MCF 10A (cell line): Measurements from ENCODE around the gene YWHAQ. TPM values are rescaled to one million over a fixed set of nuclear protein-coding genes. Genes with fewer than 3 reads are reported as not detected.
"Not testable (repeated sequence)": the region's sequence is repeated elsewhere in the genome, so short reads cannot be mapped to it uniquely, and the experiment has no call there.

Experiments
- BruUV-seq: library from RNA; stranded (reverse); fragments of 400-500 nt; replicated peaks from 2 replicates; lab custom pipeline; 2021; lab: Mats Ljungman, UMichigan
- CTCF ChIA-PET: fragments of 300-600 bp; sonication (Branson Sonifier 250); formaldehyde crosslinking; extraction: SDS; loops from one replicate; lab custom pipeline; 2021; ENCODE audit warnings: antibody characterized with exemption, inconsistent platforms; lab: Yijun Ruan, JAX
- POLR2A ChIA-PET: fragments of 300-600, 350-650 bp; sonication (Branson Sonifier 250); formaldehyde crosslinking; extraction: SDS; loops from one replicate; lab custom pipeline; 2020; ENCODE audit warnings: antibody characterized with exemption, inconsistent platforms; lab: Yijun Ruan, JAX
- DNase-seq: peaks from one replicate; pipeline ENCODE4 v3.0.0-alpha.2; 2018; ENCODE audit not compliant: unreplicated experiment
- H3K27ac Mint-ChIP-seq: one replicate; pipeline ENCODE4 v1.8.0; 2022; ENCODE audit warnings: mild to moderate bottlenecking, low read depth, mixed read lengths; ENCODE audit not compliant: unreplicated experiment
- H3K27me3 Mint-ChIP-seq: one replicate; pipeline ENCODE4 v1.8.0; 2022; ENCODE audit warnings: mixed read lengths; ENCODE audit not compliant: insufficient read depth, unreplicated experiment
- H3K36me3 Mint-ChIP-seq: one replicate; pipeline ENCODE4 v1.8.0; 2022; ENCODE audit warnings: mild to moderate bottlenecking, moderate library complexity, mixed read lengths; ENCODE audit not compliant: insufficient read depth, unreplicated experiment
- H3K4me1 Mint-ChIP-seq: one replicate; pipeline ENCODE4 v1.8.0; 2022; ENCODE audit warnings: mixed read lengths; ENCODE audit not compliant: insufficient read depth, unreplicated experiment
- H3K4me3 Mint-ChIP-seq: one replicate; pipeline ENCODE4 v1.8.0; 2022; ENCODE audit warnings: mild to moderate bottlenecking, moderate library complexity, mixed read lengths; ENCODE audit not compliant: unreplicated experiment
- H3K9me3 Mint-ChIP-seq: one replicate; pipeline ENCODE4 v1.8.0; 2022; ENCODE audit warnings: mixed read lengths; ENCODE audit not compliant: unreplicated experiment
- intact Hi-C: fragments of 100-400 bp; cut with micrococcal nuclease; formaldehyde crosslinking; loops from 2 replicates; pipeline ENCODE4 v1.14.1; 2022
- total RNA-seq: library from RNA; stranded (reverse); gene quantifications from 2 replicates; pipeline ENCODE4 v1.2.3, GENCODE V29; 2022
- TF ChIP-seq, protein P1 (sequence below): fragments of 200-600 bp; IDR thresholded peaks from one replicate; pipeline ENCODE4 v1.8.0; 2022; ENCODE audit warnings: antibody characterized with exemption, mild to moderate bottlenecking; ENCODE audit not compliant: unreplicated experiment

The YWHAQ gene
- total RNA-seq, 1 experiment from 2014 or later = 239 TPM

DNA sequence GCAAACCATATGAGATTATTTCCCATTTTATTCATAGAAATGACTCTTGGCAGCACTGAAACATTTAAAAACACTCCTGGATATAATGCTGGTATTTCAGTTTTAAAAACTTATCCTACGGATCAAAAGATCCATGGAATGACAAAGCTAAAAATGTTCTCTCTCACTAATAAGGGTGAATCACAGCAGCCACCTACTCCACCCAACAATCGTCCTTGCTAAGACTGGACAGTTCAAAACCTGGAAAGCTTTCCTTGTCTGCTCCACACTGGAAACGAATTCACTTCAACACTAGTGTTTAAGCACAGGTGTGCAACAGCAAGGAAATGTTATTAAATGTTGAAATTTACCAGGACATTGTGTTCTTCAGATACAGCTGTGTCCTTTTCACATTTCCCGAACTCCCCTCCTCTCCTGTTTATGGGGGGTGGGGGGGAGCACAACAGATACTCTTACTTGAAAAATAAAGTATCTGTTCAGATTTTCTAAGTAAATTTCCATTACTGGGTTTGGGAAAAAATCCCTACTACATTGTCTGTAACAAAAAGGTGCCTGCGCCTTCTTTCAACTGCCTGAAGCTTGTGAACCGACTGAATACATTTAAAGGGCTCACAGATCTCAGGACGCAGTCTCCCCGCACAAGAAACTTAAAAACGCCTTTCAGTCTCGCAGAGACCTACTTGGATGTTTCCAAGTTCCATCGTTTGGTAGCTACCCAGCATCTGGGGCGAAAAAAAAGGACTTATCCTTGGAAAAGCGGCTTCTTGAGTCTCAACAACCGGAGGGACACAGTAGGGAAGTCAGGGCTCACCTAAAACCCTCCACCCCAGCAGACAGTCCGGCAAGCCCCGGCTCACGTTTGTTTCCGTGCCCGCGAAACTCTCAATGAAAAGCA is 1.3 kb downstream of the YWHAQ start:
- Mint-ChIP-seq H3K27ac (peak overlapping the region; percentile 85), H3K36me3 (peaks cover 45% of the 10 kb centered on the region), H3K9me3 (no peaks in the 10 kb centered on the region), H3K4me3 (peak overlapping the region; percentile 97), H3K4me1 (peaks cover 30% of the 10 kb centered on the region), H3K27me3 (no peaks in the 10 kb centered on the region)
- BruUV-seq = TSS peak; percentile 42
- POLR2A ChIA-PET = interaction anchor here (0.5 to 6.5 kb wide), 44 partner anchors 8 to 806 kb away, joined by 3 to 118 read pairs (median 6); partner anchors contain the start of genes ADAM17 and IAH1
- TF ChIP-seq, protein P1, sequence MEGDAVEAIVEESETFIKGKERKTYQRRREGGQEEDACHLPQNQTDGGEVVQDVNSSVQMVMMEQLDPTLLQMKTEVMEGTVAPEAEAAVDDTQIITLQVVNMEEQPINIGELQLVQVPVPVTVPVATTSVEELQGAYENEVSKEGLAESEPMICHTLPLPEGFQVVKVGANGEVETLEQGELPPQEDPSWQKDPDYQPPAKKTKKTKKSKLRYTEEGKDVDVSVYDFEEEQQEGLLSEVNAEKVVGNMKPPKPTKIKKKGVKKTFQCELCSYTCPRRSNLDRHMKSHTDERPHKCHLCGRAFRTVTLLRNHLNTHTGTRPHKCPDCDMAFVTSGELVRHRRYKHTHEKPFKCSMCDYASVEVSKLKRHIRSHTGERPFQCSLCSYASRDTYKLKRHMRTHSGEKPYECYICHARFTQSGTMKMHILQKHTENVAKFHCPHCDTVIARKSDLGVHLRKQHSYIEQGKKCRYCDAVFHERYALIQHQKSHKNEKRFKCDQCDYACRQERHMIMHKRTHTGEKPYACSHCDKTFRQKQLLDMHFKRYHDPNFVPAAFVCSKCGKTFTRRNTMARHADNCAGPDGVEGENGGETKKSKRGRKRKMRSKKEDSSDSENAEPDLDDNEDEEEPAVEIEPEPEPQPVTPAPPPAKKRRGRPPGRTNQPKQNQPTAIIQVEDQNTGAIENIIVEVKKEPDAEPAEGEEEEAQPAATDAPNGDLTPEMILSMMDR = no peak
- peak; percentile 55 for DNase-seq
- intact Hi-C loops = loop anchor here (1.0 kb wide), 4 partner anchors 63 to 124 kb away; partner anchors contain the start of gene ADAM17
- CTCF ChIA-PET = interaction anchor here (0.6 to 1.6 kb wide), 10 partner anchors 16 to 419 kb away, joined by 3 to 8 read pairs (median 3); no protein-coding TSS in a partner anchor

DNA sequence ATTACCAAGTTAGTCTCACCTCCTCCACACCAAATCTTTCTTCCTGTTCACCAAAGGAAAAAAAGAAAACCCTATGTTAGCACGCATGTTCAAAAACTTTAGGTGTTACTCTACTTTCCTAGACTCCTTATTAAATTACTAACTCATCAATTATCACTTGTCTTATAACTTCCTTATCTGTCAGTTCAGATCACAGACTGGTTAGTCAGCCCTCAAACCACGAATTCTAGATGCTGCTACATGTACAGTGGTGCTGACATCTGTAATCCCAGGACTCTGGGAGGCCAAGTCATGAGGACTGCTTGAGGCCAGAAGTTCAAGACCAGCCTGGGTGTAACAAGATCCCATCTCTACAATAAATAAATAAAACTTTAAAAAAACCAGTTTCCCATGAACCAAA is 3.5 kb downstream of the YWHAQ start:
- Mint-ChIP-seq H3K27ac (peak overlapping the region; percentile 85), H3K4me1 (peaks cover 30% of the 10 kb centered on the region), H3K4me3 (peak overlapping the region; percentile 97), H3K27me3 (no peaks in the 10 kb centered on the region), H3K36me3 (peaks cover 56% of the 10 kb centered on the region), H3K9me3 (no peaks in the 10 kb centered on the region)
- intact Hi-C loops = no loop called here
- CTCF ChIA-PET = no interaction called here
- no peak for DNase-seq
- no TSS peak for BruUV-seq
- POLR2A ChIA-PET = interaction anchor here (0.5 to 1.2 kb wide), 2 partner anchors 19 to 27 kb away, joined by 3 read pairs; no protein-coding TSS in a partner anchor
- TF ChIP-seq, protein P1 = no peak

DNA sequence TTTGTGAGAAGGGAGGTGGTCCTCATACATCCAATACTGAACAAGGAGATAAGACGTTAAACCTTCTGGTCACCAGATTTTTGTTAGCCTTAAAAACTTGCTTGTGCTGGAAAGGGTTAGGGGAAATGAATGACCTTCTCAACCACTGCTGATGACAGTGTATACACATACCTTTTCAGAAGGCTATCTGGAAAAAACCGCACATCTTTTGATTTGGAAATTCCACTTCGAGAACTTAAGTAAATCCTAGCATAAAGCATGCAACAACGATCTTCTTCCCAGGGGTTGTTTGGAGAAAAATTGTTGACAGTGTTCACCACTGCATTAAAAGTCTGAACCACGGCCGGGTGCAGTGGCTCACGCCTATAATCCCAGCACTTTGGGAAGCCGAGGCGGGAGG is 7.6 kb downstream of the YWHAQ start:
- no peaks in the 10 kb centered on the region for H3K9me3 Mint-ChIP-seq
- no peaks in the 10 kb centered on the region for H3K27me3 Mint-ChIP-seq
- DNase-seq = no peak
- TF ChIP-seq, protein P1 = no peak
- H3K27ac Mint-ChIP-seq = no peak overlapping the region
- CTCF ChIA-PET = no interaction called here
- peaks cover 44% of the 10 kb centered on the region for H3K36me3 Mint-ChIP-seq
- POLR2A ChIA-PET = interaction anchor here (0.9 to 1.2 kb wide), 2 partner anchors 10 to 67 kb away, joined by 3 to 4 read pairs; partner anchors contain the start of gene ADAM17
- intact Hi-C loops = no loop called here
- peaks cover 41% of the 10 kb centered on the region for H3K4me1 Mint-ChIP-seq
- BruUV-seq = no TSS peak
- no peak overlapping the region for H3K4me3 Mint-ChIP-seq

DNA sequence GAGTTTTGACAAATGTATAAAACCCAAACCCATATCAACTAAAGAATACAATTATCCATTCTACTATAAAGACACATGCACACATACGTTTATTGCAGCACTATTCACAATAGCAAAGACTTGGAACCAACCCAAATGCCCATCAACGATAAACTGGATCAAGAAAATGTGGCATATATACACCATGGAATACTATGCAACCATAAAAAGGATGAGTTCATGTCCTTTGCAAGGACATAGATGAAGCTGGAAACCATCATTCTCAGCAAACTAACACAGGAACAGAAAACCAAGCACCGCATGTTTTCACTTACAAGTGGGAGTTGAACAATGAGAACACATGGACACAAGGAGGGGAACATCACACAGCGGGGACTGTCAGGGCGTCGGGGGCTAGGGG is 9.1 kb downstream of the YWHAQ start:
- H3K9me3 Mint-ChIP-seq, H3K27ac Mint-ChIP-seq, CTCF ChIA-PET, H3K4me3 Mint-ChIP-seq, H3K27me3 Mint-ChIP-seq, intact Hi-C loops, BruUV-seq, DNase-seq: not testable (repeated sequence)
- POLR2A ChIA-PET = interaction anchor here (1.2 kb wide), 1 partner anchor 66 kb away, joined by 4 read pairs; the partner anchor contains the start of gene ADAM17
- H3K36me3 Mint-ChIP-seq = peaks cover 37% of the 10 kb centered on the region
- H3K4me1 Mint-ChIP-seq = peaks cover 26% of the 10 kb centered on the region
